GM19463 (cell line): ENCODE data around the gene WWOX.

Experiments
- ATAC-seq: cut with Tn5 transposase; IDR thresholded peaks from one replicate; pipeline ENCODE4 v1.9.1; 2021; ENCODE audit warnings: mild to moderate bottlenecking, moderate library complexity; ENCODE audit not compliant: unreplicated experiment

WWOX gene

DNA sequence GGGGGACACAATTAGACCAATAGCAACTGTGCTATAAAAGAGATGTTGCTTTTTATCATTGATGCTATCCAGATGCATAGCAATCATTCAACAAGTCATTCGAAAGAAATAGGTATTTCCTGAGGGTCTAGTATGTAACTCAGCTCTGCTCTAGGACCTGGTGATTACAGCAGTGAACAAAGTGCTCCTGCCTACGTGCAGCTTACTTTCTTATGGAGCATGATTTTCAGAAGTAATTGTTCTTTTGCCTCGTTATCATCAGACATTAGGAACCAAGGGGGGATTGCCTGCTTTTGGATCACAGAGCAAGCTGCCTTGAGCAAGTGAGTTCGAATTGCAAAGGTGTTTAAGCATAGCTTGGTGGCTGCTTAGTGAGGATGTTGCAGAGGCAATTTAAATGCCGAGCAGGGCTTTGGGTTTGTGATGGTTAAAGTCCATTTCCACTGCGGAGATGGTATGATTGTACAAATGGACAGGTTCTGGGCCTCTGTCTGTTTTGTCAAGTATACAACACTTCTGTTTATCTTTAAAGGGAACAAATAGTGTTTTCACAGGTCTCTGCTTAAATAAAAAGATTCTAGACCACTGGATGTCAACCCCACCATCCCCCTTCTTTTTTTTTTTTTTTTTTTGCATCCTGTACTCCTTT lies 41.5 kb downstream of the WWOX start:
- no peak for ATAC-seq

DNA sequence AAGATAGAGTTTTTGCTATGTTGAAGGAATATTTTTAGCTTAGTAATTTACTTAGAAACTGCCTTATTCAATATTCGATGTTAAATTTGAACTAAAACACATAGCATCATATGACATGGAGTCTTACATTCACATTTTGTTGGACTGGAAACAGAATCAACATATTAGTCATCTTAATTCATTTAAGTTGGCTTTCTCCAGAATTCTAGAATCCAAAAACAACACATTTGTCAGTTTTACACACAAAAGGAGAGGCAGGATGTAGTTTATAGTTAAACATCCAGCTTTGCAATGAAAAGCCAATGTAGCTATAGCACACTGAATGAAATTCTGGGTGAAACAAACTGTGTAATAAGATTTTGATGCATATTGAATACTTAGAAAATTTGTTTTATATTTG lies 43.3 kb downstream of the WWOX start:
- no peak for ATAC-seq

DNA sequence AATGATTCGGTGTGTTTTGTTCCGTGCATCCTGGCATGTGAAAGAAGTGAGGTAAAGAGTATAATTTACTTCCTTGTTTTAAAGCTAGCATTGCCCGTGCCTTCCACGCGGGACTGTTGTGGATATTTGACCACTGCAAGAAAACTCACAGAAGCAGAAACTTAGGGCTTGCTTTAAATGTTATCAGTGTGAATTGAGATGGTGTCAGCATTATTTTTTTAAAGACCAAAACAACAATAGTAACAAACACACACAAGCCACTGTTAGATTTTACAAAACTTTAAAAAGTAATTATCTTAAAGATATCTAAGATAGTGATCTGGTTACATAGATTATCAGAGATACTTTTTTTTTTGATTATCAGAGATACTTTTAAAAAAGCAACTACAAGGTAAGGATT lies 47.4 kb downstream of the WWOX start:
- no peak for ATAC-seq

DNA sequence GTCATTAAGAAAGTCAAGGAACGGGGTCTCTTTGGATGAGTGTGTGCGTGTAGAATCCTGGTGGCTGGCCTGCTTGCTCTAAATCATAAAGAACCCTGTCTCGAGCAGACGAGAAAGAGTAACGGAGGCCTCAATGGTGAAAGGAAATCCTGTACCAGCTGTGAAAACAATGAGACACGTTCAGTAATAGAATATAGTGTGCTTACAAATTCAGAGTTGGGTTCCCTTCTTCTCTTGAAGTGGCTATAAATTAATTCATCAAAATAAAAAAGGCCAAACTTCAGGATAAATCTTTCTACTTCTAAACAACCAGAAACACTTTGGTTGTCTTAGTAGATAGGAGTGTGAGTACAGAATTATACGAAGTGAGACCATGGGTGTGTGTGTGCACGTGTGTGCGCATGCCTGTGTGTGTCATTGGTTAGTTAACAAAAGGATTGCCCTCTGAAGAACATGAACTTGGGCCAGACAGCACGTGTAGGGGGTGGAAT lies 48.5 kb downstream of the WWOX start:
- ATAC-seq = no peak

DNA sequence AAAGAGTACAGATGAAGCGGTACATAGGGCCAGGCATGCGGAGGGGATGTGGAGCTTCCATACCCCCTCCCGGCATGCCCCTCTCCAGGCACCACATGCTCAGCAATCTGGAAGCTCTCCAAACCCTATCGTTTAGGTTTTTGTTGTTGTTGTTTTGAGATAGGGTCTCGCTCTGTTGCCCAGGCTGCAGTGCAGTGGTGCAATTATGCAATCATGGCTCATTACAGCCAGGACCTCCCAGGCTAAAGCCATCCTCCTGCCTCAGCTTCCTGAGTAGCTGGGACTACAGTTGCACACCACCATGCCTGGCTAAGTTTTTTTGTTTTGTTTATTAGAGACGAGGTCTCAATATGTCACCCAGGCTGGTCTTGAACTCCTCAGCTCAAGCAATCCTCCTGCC lies 50.8 kb downstream of the WWOX start:
- no peak for ATAC-seq

DNA sequence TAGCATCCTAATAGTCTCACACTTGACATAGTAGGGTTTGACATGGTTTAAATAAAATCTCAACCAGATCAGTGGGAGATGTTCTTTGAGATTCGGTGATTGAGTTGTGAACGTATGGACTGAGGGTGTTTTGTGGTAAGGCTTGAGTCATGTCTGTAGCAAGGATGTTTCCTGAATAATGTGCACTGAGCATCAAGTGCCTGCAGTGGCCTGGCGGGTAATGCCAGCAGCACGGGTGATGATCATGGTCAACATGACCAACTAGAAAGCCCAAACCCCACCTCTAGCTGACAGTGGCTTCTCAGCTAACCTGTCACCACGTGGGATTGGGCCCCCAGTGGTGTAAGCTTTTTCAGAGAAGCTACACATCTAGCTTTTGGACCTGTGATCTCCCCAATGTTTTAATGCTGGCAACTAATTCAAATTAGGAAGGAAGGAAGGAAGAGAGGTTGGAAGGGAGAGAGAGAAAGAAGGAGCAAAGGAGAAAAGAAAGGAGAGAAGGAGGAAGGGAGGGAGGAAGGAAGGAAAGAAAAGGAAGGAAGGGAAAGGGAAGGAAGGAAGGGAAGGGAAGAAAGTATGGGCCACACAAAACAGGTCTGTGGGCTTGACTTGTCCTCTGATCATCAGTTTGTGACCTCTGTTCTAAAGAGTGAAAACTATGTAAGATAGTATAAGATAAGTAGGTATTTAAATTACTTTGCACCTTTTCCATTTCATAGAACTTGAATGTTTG lies 55.4 kb downstream of the WWOX start:
- no peak for ATAC-seq

DNA sequence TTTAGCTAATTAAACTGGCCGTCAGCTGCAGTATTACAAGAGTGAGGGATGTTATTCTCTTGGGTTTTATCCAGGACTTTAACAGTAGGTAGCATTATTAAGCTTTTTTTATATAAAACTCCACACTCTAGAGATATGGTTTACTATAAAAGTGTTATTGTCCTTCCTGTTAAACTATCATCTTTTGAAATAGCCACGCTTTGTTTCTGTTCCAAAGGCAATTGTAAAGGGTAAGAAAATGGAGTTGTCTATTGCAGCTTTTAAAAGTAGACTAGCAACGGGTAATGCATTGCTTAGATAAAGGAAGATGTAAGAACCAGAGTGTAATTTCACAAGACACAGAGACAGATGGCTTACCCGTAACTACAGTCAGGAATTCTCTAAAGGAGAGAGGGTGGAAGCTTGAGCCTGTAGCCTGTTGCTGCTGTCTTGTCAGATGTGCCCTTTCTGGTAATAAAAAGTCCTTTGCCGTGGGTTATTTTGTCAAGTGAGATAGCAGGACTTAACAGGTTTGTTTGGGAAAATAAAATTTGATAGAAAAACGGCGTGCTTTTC lies 56.4 kb downstream of the WWOX start:
- no peak for ATAC-seq

DNA sequence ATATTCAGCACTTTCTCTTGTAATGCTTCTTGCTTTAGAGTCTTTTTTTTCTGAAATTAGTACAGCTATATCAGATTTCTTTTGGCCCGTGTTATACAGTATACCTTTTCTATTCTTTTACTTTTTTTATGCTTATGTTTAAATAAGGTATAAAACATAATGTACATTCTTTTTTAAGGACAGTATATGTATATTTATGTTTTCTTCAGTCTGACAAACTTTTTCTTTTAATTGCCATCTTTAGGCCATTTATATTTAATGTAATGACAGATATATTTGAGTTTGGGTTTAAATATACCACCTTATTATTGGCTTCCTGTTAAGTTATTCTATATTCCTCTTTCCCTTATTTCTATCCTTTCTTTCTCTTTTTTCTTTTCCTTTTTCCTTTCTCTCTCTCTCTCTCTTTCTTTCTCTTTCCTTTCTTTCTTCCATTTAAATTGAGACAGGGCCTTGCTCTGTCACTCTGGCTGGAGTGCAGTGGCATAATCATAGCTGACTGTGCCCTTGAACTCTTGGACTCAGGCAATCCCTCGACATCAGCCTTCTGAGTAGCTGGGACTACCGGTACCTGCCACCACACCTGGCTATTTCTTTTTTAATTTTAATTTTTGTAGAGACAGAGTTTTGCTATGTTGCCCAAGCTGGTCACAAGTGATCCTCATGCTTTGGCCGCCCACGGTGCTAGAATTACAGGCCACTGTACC lies 61.7 kb downstream of the WWOX start:
- no peak for ATAC-seq

DNA sequence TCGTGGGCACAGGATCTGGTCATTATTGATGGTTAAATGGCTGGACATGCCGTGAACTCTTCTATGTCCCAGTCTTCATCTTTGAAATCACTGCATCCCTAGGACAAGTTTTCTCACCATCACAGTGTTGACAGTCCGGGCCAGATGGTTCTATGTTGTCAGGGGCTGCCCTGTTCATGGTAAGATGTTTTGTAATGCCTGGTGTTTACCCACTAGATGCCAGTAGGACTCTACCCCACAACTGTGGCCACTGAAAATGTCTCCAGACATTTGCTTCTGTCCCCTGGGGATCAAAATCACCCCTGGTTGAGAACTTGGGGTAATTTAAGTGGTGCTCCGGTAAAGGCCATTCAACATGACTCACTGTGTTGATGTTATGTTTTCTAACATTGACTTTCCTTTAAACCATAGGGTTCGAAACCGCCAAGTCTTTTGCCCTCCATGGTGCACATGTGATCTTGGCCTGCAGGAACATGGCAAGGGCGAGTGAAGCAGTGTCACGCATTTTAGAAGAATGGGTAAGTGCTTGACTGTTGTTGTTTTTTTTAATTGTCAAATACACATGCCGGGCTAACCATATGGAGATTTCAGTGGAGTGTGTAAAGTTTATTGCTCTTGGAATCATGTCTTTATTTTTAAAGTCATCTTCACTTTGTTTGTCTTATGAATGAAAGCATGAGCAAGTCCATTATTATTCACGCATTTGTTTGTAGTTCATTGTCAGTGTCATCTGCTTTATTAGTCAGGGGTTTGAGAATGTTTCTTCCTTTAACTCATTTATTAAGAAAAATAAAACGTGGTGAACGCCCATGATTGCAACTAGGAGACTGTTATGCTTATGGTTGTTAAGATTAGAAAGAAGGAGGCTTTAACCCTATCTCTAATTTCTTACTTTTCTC lies 64.6 kb downstream of the WWOX start:
- no peak for ATAC-seq

DNA sequence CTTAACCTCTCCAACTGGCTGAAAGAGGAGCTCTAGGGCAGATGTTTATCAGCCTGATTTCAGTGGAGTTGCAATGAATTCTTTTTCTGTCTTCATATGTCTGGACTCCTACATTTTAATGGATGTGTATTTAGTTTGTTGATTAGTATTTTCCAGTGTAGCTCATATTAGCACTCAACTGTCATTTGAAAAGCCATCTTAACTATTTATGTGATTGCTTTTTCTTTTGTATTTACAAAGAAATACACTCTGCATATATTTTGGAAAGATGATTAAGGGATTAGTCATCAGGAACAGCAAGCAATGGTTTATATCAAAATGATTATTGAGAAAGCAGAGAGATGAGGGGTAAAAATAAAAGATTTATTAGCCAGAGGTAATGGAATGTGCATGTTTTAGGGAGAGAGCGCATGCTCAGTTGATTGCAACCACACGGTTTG lies 71.1 kb downstream of the WWOX start:
- no peak for ATAC-seq

DNA sequence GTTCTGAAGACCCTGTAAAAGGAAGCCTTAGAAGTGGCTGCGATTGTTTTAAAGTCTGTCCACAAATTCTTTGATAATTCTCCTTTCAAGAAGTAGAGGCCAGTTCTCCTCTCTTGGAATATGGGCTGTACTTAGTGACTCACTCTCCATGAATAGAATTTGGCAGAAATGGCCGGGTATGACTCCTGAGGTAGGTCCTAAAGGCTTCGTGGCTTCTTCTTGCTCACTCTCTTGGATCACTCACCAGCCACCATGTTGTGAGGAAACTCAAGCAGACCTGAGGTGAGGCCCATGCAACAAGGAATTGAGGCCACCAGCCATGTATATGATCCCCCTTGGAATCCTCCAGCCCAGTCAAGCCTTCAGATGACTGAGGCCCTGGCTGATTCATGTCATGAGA lies 75.8 kb downstream of the WWOX start:
- no peak for ATAC-seq

DNA sequence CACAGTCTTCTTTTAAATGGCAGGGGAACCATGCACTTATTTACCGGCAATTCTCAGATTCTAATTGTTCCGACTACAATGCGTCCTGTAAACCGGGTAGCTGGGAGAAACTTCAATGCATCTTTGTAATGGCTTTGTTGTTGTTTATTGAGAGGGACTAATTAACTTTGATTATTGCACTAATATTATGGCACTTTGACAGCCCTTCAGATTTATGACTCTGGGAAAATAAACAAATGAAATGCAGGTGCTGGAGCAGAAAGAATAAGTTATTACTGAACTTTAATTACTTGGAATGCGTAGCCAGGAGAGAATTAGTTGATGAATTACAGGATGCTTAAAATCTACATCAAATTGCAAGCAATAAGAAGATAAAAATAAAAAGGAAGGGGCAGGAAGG lies 77.0 kb downstream of the WWOX start:
- no peak for ATAC-seq

DNA sequence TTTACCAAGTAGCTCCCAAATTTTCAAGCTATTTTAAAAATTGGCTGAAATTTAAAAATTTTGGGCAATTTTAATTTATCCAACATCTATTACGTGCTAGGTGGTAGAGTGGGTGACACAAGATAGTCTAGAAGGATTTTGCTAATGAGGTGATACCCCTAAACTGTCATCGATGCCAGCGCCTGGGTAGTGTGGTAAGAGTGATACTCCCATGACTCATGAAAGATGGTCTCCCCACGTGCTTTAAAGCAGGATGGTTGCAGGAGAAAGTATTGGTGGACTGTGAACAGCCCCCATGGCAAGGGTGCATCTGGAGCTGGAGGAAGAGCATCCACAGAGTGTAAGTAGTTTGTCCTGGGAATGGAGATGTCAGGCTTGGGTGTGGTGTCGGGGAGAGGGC lies 77.8 kb downstream of the WWOX start:
- no peak for ATAC-seq

DNA sequence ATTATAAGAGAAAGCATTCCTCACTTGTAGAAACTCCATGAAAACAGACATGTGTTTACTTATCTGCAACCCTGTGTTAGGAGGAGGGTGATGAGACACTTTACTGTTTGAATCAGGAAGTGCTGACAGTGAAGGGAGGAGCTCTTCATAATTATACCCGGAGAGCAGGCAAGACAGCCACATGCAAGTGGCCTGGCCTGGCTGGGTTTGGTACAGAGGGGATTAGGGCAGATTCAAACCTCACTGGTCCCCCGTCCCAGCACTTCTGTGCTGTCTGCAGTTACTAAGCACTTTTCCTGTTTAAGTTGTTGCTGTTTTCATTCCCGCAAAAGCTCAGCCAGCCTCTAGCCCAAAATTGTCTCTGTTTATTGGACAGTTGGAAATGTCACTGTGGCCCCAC lies 78.5 kb downstream of the WWOX start:
- ATAC-seq = no peak

DNA sequence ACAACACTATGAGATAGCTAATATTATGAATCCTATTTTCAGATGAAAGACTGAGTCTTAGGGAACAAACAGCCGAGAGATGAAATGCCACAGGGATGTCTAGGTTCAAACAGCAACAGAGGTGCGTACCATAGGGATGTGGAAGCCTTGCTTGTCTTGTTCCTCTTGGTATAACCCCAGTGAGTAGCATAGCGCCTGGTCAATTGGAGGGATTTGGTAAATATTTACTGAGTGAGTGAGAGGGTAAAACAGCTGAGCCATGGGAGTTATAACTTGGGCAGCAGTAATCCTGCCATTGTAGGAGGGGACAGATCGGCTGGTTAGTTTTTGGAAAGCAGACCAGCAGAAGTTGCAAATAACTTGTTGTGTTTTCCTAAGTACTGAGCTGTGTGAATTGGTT lies 80.2 kb downstream of the WWOX start:
- ATAC-seq = no peak

DNA sequence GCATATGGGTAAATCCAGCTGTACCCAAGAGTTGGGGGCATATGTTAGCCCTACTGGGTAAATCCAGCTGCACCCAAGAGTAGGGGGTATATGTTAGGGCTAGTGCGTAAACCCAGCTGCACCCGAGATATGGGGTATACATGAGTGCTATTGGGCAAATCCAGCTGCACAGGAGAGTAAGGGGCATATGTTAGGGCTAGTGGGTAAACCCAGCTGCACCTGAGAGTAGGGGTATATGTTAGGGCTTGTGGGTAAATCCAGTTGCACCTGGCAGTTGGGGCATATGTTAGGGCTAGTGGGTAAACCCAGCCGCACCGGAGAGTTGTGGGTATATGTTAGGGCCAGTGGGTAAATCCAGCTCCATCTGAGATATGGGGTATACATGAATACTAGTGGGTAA lies 80.9 kb downstream of the WWOX start:
- no peak for ATAC-seq

DNA sequence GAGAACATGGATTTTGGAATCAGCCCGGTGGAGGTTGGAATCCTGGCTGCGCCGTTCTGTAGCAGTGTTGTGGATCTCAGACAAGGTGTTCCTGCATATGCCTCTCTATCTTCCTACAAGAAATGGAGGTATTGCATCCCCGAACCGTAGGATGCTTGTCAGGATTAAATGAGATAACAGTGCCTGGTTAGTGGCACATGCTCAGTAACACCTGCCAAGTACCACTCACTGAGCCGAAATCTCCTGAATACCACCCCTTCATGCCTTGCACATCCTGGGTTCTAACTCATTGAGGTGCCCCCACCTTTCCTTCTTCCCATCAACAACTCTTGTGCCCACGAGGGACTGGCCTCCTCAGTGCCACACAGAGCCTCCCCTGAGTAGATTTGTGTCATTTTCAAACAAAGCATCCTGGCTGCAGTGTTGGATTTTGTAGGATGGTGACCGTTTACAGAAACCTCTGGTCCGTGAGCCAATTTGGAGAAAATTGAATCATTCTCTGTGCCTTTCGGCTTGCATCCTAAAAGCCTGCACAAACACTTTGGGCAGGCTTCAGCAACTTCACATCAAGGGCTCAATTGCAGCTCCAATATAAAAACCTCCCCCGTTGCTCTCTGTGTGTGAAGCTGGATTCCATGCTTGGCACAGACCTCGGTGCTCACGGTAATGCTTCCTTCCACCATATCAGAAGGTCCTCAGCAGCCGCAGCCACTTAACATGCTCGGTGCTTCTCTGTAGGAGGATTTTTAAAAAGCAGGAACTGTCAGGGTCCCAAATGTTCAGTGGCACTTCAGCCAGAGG lies 84.2 kb downstream of the WWOX start:
- no peak for ATAC-seq

DNA sequence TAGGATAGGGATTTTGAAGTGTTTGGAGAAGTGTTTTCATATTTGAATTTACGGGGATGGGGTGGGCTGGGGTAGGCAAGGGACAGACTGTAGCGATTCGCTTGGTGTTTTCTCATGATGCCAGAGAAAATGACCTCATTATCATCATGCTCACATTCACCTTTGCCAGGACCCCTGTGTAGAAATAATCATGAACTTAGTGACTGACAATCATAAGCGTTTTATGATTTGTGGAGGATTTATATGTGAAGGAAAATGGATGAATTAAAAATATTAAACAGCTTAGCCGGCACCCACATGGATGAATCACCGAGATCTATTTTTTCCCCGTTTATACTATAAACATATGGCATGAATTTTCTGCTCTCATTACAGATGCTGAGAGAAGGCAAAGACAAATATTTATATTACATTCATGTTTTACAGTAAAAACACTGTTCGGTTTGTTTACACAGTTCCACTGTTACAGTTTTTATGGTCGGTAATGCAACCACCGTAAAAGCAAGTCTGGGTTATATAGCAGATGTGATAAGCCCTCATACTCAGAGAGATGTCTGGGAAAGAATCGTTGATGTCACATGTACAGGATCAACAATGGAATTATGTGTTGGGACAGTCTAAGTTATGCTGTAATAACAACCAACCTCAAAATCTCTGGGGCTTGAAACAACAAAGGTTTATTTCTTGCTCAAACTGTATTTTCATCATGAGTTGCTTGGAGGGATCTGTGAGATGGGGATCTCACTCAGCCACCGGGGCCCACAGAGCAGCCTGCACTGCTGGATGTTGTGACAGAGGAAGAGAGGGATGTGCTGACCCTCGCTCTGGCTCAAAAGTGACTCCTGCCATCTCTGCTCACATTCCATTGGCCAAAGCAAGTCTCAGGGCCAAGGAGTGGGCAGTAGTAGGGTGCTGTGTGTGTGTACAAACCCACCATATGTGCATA lies 85.1 kb downstream of the WWOX start:
- no peak for ATAC-seq

DNA sequence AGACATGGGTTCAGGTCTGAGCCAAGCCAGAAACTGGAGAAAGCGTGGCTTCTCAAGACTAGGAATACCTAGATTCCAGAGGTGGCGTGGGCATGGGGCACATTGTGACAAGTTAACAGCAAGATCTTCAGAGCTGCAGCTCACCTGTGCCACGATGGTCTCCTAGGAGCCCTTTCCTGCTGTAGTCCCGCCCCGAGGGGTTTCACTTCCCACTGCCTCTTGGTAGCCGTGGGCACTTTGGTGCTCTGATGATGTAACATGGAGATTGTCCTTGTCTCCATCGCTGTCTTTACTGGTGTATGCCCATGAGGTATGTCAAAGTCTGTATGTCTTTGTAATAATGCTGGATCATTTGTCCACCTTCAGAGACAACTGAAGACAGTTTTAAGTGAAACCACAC lies 89.7 kb downstream of the WWOX start:
- ATAC-seq = no peak
